ENCODE results near the gene FLRT1. TPM values are rescaled to one million over a fixed set of nuclear protein-coding genes. Genes with fewer than 3 reads are reported as not detected.

Gene FLRT1
- total RNA-seq, 1 donor: under 0.01 TPM

DNA sequence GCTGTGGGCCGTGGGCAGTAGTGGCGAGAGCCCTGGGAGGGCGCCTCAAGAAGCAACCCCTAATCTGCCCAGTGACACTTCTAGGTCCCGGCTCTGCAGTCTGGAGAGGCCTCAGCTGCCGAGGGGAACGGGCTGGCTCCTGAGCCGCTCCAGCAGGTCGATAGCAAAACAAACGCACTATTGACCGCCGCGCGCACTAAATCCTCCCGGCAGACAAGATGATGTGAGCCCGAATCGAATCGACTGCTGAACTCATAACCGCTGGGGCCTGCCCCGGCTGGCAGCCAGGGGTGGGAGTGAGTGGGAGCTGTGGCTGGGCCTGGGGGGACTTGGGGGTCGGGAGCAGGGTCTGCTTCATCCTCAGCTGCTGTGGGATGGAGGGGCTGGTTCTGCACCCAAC is 36.1 kb downstream of the FLRT1 start:
- no peak overlapping the region for H3K4me3 ChIP-seq (ENCODE audit: low read depth, low read length)
- TF ChIP-seq, protein P1, sequence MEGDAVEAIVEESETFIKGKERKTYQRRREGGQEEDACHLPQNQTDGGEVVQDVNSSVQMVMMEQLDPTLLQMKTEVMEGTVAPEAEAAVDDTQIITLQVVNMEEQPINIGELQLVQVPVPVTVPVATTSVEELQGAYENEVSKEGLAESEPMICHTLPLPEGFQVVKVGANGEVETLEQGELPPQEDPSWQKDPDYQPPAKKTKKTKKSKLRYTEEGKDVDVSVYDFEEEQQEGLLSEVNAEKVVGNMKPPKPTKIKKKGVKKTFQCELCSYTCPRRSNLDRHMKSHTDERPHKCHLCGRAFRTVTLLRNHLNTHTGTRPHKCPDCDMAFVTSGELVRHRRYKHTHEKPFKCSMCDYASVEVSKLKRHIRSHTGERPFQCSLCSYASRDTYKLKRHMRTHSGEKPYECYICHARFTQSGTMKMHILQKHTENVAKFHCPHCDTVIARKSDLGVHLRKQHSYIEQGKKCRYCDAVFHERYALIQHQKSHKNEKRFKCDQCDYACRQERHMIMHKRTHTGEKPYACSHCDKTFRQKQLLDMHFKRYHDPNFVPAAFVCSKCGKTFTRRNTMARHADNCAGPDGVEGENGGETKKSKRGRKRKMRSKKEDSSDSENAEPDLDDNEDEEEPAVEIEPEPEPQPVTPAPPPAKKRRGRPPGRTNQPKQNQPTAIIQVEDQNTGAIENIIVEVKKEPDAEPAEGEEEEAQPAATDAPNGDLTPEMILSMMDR (IDR thresholded peaks at IDR 0.05; ENCODE audit: insufficient read depth, low read depth, low read length): no peak
- DNase-seq (ENCODE audit: low read depth): no peak

DNA sequence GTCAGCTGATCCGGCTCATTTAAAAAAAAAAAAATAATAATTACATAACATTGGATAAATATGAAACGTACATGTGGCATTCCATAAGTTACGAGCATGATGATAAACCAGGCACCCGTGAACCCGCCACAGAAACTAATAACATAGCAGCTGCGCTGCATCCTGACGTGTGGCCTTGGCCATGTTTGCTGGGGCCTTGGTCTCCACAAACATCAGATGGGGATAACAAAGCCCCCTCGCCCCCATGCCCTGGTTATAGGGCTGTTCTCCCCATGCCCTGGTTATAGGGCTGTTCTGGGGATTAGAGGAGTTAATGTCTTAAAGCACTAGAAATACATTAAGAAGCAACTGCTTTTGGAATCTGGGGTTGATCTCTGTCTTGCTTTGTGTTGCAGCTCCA is 36.7 kb downstream of the FLRT1 start:
- DNase-seq (ENCODE audit: low read depth): no peak
- TF ChIP-seq, protein P1 (IDR thresholded peaks at IDR 0.05; ENCODE audit: insufficient read depth, low read depth, low read length): no peak
- no peak overlapping the region for H3K4me3 ChIP-seq (ENCODE audit: low read depth, low read length)

DNA sequence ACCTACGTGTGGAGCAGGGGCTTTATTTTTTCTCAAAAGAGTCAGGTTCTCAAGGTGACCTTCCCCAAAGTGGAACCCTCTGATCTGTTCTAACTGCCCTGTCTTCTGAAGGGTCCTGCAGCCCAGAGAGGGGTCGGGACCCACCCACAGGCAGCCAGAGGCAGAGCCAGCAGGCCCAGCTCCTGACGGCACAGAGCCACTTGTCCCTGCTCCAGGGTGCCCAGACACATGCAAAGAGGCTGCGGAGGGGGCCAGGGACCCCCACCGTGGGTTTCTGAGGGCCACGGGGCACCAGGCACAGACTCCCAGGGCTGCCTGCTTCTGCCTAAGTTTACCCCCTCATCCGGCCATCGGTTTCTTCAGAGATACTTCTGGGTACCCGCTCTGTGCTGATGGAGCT is 37.1 kb downstream of the FLRT1 start:
- H3K4me3 ChIP-seq (ENCODE audit: low read depth, low read length): no peak overlapping the region
- TF ChIP-seq, protein P1 (IDR thresholded peaks at IDR 0.05; ENCODE audit: insufficient read depth, low read depth, low read length): no peak
- DNase-seq (ENCODE audit: low read depth): no peak

DNA sequence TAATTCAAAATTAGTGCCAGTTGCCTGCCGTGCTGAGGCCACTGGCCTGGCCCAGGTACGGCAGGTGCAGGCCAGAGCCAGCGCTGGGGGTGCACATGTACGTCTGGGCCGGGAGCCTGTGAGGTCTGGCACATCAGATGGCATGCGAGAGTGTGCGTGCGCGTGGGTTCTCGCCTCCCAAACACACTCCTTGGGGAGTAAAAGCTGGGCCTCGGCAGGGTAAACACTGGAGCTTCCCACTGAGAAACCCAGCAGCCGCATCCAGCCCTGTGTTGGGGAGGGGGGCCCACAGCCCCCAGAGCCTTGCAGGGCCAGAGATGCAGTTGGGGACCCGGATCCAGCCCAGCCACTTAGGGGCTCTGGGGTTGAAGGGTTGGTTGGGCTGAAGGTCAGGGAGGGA is 37.8 kb downstream of the FLRT1 start:
- no peak for DNase-seq (ENCODE audit: low read depth)
- TF ChIP-seq, protein P1 (IDR thresholded peaks at IDR 0.05; ENCODE audit: insufficient read depth, low read depth, low read length): no peak
- no peak overlapping the region for H3K4me3 ChIP-seq (ENCODE audit: low read depth, low read length)

DNA sequence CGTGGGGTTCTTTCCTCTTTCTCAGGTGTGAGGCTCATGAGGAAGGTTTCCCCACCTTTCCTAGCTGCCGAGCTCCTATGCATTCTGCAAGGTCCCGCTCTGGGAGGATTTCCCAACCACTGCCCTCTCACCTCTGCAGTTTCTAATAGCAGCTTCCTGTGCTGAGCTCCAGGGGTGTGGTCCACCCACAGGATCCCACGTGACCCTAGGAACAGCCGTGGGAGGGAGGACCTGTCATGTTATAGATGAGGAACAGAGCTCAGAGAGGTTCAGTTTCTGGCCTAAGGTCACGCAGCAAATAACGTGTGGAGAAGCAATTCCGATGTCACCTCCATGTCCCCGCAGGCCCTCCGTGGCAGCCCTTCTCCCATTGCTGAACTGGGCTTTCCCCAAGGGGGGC is 38.5 kb downstream of the FLRT1 start:
- TF ChIP-seq, protein P1 (IDR thresholded peaks at IDR 0.05; ENCODE audit: insufficient read depth, low read depth, low read length): no peak
- peak; percentile 75 for DNase-seq (ENCODE audit: low read depth)
- no peak overlapping the region for H3K4me3 ChIP-seq (ENCODE audit: low read depth, low read length)

DNA sequence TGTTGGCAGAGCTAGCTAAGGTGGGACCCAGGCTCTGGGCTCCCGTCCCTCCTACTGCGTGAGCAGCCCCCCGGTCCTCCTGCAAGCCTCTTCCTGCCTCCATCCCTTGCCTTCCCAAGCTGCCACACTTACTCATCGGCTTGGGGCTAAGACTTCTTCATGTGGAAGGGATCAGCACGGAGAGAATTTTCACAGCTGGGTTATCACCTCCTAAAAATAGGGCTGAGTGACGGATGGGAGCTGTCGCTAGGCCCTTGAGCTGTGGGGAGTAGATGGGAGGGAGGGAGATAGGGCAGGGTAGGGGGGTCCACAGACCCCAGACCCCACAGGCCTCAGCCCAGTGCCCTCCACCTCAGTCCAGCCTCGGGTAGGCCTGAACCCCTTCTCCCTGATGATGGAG is 41.0 kb downstream of the FLRT1 start:
- TF ChIP-seq, protein P1 (IDR thresholded peaks at IDR 0.05; ENCODE audit: insufficient read depth, low read depth, low read length): no peak
- H3K4me3 ChIP-seq (ENCODE audit: low read depth, low read length): no peak overlapping the region
- no peak for DNase-seq (ENCODE audit: low read depth)

DNA sequence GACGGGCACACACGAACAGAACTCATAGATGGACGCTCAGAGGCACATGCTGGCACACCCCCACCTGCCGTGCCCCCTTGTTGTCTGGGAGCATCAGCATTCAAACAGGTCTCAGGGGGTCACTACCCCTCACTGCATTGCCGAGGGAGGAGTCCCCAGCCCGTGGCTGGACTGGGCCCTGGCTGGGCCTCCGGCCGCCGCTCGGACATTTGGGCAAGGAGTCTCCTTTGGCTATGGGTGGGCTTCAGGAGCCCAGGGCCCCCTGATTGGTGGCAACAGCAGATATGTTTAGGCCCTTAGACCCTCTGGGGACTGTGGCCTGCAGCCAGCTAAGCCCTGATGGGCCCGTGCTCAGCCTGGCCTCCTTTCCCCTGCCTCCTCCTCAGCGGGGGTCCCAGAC is 41.9 kb downstream of the FLRT1 start:
- no peak overlapping the region for H3K4me3 ChIP-seq (ENCODE audit: low read depth, low read length)
- no peak for DNase-seq (ENCODE audit: low read depth)
- TF ChIP-seq, protein P1 (IDR thresholded peaks at IDR 0.05; ENCODE audit: insufficient read depth, low read depth, low read length): no peak

Measured in fibroblast of villous mesenchyme (primary cell).